ENCODE results near the gene OR11A1.

DNA sequence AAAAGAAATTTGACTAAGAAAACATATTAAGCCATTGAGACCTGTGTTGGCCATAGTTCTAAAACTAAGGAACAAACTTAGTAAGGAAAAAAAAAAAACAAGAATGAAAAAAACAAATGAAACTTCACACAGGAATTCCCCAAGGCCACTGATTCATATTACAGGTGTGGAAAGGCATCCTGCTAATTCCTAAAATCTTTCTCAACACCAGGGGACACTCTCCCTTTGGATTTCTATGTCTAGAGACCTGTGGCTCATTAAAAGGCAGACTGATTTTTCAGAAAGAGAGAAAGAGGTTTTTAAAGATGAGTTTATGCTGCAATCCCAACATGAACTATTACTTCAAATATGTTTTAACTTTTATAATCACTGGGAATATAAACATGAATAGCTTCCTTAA is 42.3 kb downstream of the OR11A1 start, which contains the start of gene OR12D1:
- TF ChIP-seq, protein P1, sequence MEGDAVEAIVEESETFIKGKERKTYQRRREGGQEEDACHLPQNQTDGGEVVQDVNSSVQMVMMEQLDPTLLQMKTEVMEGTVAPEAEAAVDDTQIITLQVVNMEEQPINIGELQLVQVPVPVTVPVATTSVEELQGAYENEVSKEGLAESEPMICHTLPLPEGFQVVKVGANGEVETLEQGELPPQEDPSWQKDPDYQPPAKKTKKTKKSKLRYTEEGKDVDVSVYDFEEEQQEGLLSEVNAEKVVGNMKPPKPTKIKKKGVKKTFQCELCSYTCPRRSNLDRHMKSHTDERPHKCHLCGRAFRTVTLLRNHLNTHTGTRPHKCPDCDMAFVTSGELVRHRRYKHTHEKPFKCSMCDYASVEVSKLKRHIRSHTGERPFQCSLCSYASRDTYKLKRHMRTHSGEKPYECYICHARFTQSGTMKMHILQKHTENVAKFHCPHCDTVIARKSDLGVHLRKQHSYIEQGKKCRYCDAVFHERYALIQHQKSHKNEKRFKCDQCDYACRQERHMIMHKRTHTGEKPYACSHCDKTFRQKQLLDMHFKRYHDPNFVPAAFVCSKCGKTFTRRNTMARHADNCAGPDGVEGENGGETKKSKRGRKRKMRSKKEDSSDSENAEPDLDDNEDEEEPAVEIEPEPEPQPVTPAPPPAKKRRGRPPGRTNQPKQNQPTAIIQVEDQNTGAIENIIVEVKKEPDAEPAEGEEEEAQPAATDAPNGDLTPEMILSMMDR (conservative IDR thresholded peaks at IDR 0.05; ENCODE audit: low read depth, low read length) = no peak
- no peak for TF ChIP-seq EZH2 (IDR thresholded peaks at IDR 0.05; ENCODE audit: borderline replicate concordance, low read depth, low read length, poor library complexity, severe bottlenecking)
